Endothelial cell (in vitro differentiated cells): ENCODE results near the gene FILIP1. TPM values are rescaled to one million over a fixed set of nuclear protein-coding genes. Genes with fewer than 3 reads are reported as not detected.

Source experiments
- DNase-seq: peaks from one replicate; pipeline ENCODE4 v3.0.0; 2021; ENCODE audit warnings: low spot score
- H3K27ac Mint-ChIP-seq: one replicate; pipeline ENCODE4 v1.8.0; 2021; ENCODE audit warnings: mixed read lengths, inconsistent platforms; ENCODE audit not compliant: unreplicated experiment
- H3K27me3 Mint-ChIP-seq: one replicate; pipeline ENCODE4 v1.8.0; 2021; ENCODE audit warnings: mild to moderate bottlenecking, moderate library complexity, mixed read lengths, inconsistent platforms; ENCODE audit not compliant: unreplicated experiment
- H3K36me3 Mint-ChIP-seq: one replicate; pipeline ENCODE4 v1.8.0; 2021; ENCODE audit warnings: mild to moderate bottlenecking, low read depth, mixed read lengths, inconsistent platforms; ENCODE audit not compliant: unreplicated experiment
- H3K4me1 Mint-ChIP-seq: one replicate; pipeline ENCODE4 v1.8.0; 2021; ENCODE audit warnings: mild to moderate bottlenecking, mixed read lengths, inconsistent platforms; ENCODE audit not compliant: unreplicated experiment
- H3K4me3 Mint-ChIP-seq: one replicate; pipeline ENCODE4 v1.8.0; 2021; ENCODE audit warnings: mild to moderate bottlenecking, mixed read lengths, inconsistent platforms; ENCODE audit not compliant: unreplicated experiment
- H3K9me3 Mint-ChIP-seq: one replicate; pipeline ENCODE4 v1.8.0; 2021; ENCODE audit warnings: mixed read lengths, inconsistent platforms; ENCODE audit not compliant: unreplicated experiment
- total RNA-seq: library from RNA; stranded (reverse); fragmentation: NEBNext Ultra II Directional; extraction: Animal tissue kit (Norgen Biotek cat#: 25700); gene quantifications from one replicate; pipeline ENCODE4 v1.2.1, GENCODE V29; 2021; ENCODE audit not compliant: unreplicated experiment
- TF ChIP-seq, protein P1 (sequence below): fragments of 200-600 bp; sonication (generic); IDR thresholded peaks from one replicate; pipeline ENCODE4 v1.5.0; 2021; ENCODE audit warnings: antibody characterized with exemption; ENCODE audit not compliant: unreplicated experiment

Gene FILIP1
- total RNA-seq, 1 donor from 2014 or later = 32.0 TPM

DNA sequence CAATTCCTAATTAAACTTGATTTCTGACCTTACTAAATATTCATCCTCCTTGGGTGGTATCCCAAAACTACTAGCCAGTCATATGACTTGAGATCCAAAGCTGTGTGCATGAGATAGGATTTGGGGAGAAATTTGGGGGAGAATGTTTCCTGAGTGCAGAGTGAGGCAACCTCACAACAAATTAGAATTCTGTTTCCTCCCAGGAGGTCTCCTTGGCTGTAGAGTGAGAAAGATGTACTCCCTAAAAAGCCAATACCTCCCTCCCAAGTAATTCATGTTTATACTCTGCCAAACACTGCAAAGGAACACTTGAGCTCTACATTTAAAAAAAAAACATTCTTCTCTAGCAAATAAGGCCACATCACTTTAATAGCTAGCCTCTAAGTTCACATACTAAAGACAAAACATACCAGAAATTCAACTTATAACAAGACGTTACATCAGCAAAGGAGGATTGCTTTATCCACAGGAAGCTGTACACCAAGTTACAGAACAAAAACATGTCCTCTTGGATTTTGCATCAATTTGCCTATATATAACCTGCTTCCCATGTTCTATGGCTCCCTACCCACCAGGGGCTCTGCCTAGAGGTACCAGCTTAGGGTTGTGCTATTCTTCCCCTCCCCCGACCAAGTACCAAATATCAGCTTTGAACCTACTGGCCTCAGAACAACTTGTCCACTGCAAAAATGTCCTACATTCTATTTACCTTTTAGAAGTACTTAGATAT lies 193.6 kb downstream of the FILIP1 start:
- no peak for DNase-seq
- Mint-ChIP-seq H3K4me1 (peaks cover 8% of the 10 kb centered on the region), H3K27ac (no peak overlapping the region), H3K36me3 (no peaks in the 10 kb centered on the region), H3K4me3 (no peak overlapping the region), H3K27me3 (no peaks in the 10 kb centered on the region), H3K9me3 (no peaks in the 10 kb centered on the region)
- TF ChIP-seq, protein P1, sequence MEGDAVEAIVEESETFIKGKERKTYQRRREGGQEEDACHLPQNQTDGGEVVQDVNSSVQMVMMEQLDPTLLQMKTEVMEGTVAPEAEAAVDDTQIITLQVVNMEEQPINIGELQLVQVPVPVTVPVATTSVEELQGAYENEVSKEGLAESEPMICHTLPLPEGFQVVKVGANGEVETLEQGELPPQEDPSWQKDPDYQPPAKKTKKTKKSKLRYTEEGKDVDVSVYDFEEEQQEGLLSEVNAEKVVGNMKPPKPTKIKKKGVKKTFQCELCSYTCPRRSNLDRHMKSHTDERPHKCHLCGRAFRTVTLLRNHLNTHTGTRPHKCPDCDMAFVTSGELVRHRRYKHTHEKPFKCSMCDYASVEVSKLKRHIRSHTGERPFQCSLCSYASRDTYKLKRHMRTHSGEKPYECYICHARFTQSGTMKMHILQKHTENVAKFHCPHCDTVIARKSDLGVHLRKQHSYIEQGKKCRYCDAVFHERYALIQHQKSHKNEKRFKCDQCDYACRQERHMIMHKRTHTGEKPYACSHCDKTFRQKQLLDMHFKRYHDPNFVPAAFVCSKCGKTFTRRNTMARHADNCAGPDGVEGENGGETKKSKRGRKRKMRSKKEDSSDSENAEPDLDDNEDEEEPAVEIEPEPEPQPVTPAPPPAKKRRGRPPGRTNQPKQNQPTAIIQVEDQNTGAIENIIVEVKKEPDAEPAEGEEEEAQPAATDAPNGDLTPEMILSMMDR = no peak

DNA sequence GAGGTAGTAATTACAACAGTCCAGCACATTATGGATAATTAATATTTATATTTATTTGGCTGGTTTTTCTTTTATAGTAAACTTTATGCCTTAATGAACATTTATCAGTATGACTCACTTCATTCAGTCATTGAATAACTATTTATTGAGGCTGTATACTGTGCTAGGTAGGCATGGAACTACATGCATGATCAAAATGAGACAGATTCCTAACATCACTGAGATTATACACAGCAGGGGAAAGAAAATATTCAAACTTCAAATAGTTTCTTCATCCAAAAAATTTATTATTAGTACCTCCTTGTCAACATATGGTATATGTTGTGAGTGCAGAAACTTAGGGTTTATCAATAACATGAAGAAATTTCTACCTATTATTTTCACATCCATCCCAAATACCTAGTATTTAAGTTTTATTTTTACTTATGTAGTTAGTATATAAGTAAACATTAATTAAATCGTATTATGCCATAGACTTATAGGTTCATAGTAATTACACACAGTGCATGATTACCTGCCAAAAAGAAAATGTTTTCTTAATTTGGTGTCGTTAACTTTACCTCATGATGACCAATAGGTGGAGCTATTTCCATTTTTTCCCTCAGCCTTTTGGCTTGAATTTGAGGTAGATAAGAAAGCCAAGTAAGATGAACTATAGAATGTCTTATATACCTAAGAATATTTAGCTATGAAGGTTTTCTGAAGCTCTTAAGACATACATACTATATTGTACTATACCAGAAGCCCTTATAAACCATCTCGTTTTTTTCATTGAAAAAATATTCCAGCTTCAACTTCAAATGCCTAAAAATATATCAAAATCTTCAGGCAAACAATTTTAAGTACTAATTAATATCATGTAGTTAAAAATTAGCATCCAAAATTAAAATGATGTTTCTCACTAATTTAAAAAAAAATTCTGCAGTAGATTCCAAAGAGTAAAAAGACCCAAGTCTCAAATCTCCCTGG lies 196.5 kb downstream of the FILIP1 start:
- no peaks in the 10 kb centered on the region for H3K36me3 Mint-ChIP-seq
- H3K9me3 Mint-ChIP-seq = no peaks in the 10 kb centered on the region
- H3K4me3 Mint-ChIP-seq = no peak overlapping the region
- TF ChIP-seq, protein P1 = peak; percentile 94
- H3K27me3 Mint-ChIP-seq = no peaks in the 10 kb centered on the region
- peaks cover 8% of the 10 kb centered on the region for H3K4me1 Mint-ChIP-seq
- DNase-seq = no peak
- H3K27ac Mint-ChIP-seq = no peak overlapping the region

DNA sequence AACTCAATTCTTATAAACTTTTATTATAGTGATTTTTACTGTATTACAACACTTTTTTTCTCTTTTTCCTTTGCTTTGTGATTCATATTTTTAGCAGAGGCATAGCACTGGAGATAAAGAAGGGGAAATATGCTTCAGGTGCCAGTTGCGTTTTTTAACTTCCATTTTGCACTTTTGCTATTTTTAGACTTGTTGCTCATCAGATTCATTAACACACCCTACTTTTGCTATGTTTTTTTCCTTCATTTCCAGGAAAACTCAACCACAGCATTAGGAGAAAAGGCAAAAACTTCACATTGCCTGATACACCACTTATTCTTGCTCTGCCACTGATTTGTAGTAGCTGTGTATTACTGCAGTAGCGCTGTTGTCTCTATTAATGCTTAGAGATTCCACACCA lies 201.0 kb downstream of the FILIP1 start:
- Mint-ChIP-seq H3K9me3 (no peaks in the 10 kb centered on the region), H3K4me3 (no peak overlapping the region), H3K4me1 (peaks cover 3% of the 10 kb centered on the region), H3K27ac (no peak overlapping the region), H3K27me3 (no peaks in the 10 kb centered on the region), H3K36me3 (no peaks in the 10 kb centered on the region)
- DNase-seq = no peak
- TF ChIP-seq, protein P1 = no peak

DNA sequence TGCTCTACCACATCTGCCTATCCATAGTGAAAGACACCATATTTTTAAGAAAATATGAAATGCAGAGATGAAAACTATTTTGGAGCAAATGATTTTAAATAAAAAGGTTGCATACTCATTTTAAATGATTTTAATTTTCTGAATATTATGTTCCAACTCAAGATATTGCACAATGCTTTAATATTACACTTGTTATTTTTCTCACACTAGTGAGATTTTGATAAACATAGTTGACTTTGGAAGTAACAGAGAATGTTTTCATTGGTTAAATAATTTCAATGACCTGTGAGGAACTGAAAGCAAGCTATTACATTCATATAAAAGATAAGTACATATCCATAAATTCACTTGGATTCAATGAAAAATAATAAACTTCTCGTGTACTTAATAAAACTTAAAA lies 201.9 kb downstream of the FILIP1 start:
- H3K27ac Mint-ChIP-seq = no peak overlapping the region
- H3K4me1 Mint-ChIP-seq = peaks cover 3% of the 10 kb centered on the region
- no peaks in the 10 kb centered on the region for H3K36me3 Mint-ChIP-seq
- H3K9me3 Mint-ChIP-seq = no peaks in the 10 kb centered on the region
- H3K27me3 Mint-ChIP-seq = no peaks in the 10 kb centered on the region
- DNase-seq = no peak
- TF ChIP-seq, protein P1 = no peak
- H3K4me3 Mint-ChIP-seq = no peak overlapping the region

DNA sequence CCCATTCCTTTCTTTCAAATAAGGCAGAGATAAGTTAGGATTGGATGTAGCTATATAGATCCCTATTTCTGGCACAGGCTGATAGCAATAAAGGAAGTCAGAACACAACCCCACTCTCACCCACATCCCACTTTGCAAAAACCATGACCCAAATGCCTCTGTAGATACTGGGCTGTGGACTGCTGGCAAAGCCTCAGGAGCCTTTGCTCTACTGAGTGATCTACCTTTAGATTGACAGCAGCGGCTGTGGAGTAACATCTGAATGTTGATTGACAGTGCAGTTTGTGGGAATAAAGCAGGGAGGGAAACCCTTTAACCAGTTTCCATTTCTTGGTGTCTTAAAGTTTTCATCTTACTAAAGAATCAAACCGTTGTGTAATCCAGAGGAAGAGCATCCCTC lies 202.3 kb downstream of the FILIP1 start:
- Mint-ChIP-seq H3K27me3 (no peaks in the 10 kb centered on the region), H3K27ac (no peak overlapping the region), H3K36me3 (no peaks in the 10 kb centered on the region), H3K9me3 (no peaks in the 10 kb centered on the region), H3K4me3 (no peak overlapping the region), H3K4me1 (peaks cover 3% of the 10 kb centered on the region)
- DNase-seq = no peak
- TF ChIP-seq, protein P1 = no peak
